Chondrocyte (in vitro differentiated cells): ENCODE data around the gene EXOC6. TPM values are rescaled to one million over a fixed set of nuclear protein-coding genes. Genes with fewer than 3 reads are reported as not detected.

ENCODE experiments used
- DNase-seq: peaks from one replicate; pipeline ENCODE4 v3.0.0; 2021; ENCODE audit warnings: mixed read lengths, low spot score
- H3K27ac Mint-ChIP-seq: one replicate; pipeline ENCODE4 v1.8.0; 2021; ENCODE audit warnings: mild to moderate bottlenecking, moderate library complexity, mixed read lengths; ENCODE audit not compliant: unreplicated experiment
- H3K27me3 Mint-ChIP-seq: 2 replicates; pipeline ENCODE4 v1.8.0; 2021; ENCODE audit warnings: low read depth, mixed read lengths
- H3K36me3 Mint-ChIP-seq: 2 replicates; pipeline ENCODE4 v1.8.0; 2021; ENCODE audit warnings: low read depth, mixed read lengths
- H3K4me1 Mint-ChIP-seq: 2 replicates; pipeline ENCODE4 v1.8.0; 2021; ENCODE audit warnings: low read depth, mild to moderate bottlenecking, mixed read lengths
- H3K4me3 Mint-ChIP-seq: one replicate; pipeline ENCODE4 v1.8.0; 2021; ENCODE audit warnings: mild to moderate bottlenecking, moderate library complexity, mixed read lengths; ENCODE audit not compliant: unreplicated experiment
- H3K9me3 Mint-ChIP-seq: 2 replicates; pipeline ENCODE4 v1.8.0; 2021; ENCODE audit warnings: low read depth, mixed read lengths
- total RNA-seq: library from RNA; stranded (reverse); gene quantifications from 3 replicates; pipeline ENCODE4 v1.2.1, GENCODE V29; 2021
- TF ChIP-seq, protein P1 (sequence below): fragments of 200-600 bp; sonication (generic); IDR thresholded peaks from 2 replicates; pipeline ENCODE4 v1.5.0; 2021; ENCODE audit warnings: antibody characterized with exemption, mild to moderate bottlenecking, moderate library complexity

EXOC6 gene
- total RNA-seq, 1 donor from 2014 or later, result 7.2 TPM

DNA sequence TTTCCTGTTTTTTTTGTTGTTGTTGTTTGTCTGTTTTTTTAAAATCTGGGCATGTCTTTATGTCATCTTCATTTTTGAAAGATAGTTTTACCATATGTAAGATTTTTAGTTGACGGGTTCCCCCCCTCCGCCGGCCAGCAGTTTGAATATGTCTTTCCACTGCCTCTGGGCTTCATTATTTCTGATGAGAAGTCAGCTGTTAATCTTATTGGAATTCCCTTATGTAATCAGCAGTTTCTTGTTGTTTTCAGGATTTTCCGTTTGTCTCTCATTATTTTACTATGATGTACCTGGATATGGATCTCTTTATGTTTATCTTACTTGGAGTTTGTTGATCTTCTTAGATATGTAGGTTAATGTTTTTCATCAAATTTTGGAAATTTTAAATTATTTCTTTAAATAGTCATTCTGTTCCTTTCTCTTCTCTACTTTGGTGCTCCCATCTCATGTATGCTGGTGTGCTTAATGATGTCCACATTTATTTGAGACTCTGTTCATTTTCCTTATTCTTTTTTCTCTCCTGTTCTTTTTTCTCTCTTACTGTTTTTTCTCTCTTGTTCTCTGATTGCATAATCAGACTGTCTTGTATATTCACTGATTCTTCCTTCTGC lies 9.7 kb downstream of the EXOC6 start:
- H3K9me3 Mint-ChIP-seq, result peaks cover 32% of the 10 kb centered on the region
- DNase-seq, result no peak
- no peak overlapping the region for H3K27ac Mint-ChIP-seq
- H3K4me3 Mint-ChIP-seq, result no peak overlapping the region
- no peaks in the 10 kb centered on the region for H3K27me3 Mint-ChIP-seq
- TF ChIP-seq, protein P1, sequence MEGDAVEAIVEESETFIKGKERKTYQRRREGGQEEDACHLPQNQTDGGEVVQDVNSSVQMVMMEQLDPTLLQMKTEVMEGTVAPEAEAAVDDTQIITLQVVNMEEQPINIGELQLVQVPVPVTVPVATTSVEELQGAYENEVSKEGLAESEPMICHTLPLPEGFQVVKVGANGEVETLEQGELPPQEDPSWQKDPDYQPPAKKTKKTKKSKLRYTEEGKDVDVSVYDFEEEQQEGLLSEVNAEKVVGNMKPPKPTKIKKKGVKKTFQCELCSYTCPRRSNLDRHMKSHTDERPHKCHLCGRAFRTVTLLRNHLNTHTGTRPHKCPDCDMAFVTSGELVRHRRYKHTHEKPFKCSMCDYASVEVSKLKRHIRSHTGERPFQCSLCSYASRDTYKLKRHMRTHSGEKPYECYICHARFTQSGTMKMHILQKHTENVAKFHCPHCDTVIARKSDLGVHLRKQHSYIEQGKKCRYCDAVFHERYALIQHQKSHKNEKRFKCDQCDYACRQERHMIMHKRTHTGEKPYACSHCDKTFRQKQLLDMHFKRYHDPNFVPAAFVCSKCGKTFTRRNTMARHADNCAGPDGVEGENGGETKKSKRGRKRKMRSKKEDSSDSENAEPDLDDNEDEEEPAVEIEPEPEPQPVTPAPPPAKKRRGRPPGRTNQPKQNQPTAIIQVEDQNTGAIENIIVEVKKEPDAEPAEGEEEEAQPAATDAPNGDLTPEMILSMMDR, result no peak
- H3K36me3 Mint-ChIP-seq, result peaks cover 15% of the 10 kb centered on the region
- H3K4me1 Mint-ChIP-seq, result no peaks in the 10 kb centered on the region

DNA sequence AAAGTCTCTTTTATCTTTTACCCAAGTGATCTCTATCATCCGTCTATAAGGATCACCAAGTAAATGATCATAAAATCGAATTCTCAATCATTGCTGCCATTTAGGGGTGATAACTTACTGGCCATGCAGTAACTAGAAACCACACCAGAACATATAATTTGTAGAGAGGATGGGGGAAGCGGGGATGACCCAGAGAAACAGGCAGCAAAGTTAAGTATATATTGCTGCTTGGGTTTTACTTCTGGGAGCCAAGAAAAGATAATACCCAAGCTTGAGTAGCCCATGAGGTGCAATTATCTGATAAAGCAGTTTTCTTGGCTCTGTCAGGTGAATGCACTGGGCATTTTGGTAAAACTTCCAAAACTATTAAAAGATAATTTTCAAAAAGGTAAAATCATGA lies 18.9 kb downstream of the EXOC6 start:
- H3K27ac Mint-ChIP-seq, result no peak overlapping the region
- no peak for DNase-seq
- no peaks in the 10 kb centered on the region for H3K36me3 Mint-ChIP-seq
- H3K9me3 Mint-ChIP-seq, result no peaks in the 10 kb centered on the region
- H3K27me3 Mint-ChIP-seq, result no peaks in the 10 kb centered on the region
- TF ChIP-seq, protein P1, result no peak
- H3K4me1 Mint-ChIP-seq, result peaks cover 3% of the 10 kb centered on the region
- H3K4me3 Mint-ChIP-seq, result no peak overlapping the region

DNA sequence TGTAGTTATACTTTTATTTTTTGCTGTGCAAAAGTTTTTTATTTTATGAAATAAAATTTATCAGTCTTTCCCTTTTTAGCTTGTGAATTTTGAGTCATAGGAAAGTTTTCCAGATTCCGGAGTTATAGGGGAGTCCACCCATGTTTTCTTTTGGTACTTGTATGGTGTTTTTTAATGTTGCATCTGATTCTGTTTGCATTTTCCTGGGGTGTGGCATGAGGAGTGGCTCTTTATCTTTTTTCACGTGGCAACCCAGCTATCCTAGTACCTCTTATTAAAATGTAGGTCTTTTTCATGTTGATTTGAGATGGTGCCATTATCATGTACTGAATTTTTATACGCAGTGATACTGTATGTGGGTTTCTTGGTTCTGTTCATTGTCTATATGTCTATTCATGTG lies 19.7 kb downstream of the EXOC6 start:
- Mint-ChIP-seq H3K27ac (no peak overlapping the region), H3K36me3 (no peaks in the 10 kb centered on the region), H3K27me3 (no peaks in the 10 kb centered on the region), H3K4me3 (no peak overlapping the region), H3K9me3 (no peaks in the 10 kb centered on the region), H3K4me1 (peaks cover 7% of the 10 kb centered on the region)
- no peak for DNase-seq
- TF ChIP-seq, protein P1, result no peak

DNA sequence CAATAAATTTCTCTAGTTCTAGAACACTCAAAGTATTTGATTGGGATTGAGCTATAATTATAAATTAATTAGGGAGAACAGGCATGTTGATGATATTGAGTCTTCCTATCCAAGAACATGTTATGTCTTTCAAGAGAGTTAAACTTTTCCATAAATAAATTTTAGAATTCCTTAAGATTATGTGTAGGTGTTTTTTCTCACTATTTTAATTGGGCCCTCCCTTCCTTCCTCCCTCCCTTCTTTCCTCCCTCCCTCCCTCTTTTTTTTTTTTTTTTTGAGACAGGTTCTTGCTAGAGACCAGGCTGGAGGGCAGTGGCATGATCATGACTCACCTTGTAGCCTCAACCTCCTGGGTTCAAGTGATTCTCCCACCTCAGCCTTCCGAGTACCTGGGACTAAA lies 20.2 kb downstream of the EXOC6 start:
- TF ChIP-seq, protein P1, result no peak
- Mint-ChIP-seq H3K27me3 (no peaks in the 10 kb centered on the region), H3K9me3 (no peaks in the 10 kb centered on the region), H3K4me1 (peaks cover 9% of the 10 kb centered on the region), H3K27ac (no peak overlapping the region), H3K4me3 (no peak overlapping the region), H3K36me3 (no peaks in the 10 kb centered on the region)
- no peak for DNase-seq

DNA sequence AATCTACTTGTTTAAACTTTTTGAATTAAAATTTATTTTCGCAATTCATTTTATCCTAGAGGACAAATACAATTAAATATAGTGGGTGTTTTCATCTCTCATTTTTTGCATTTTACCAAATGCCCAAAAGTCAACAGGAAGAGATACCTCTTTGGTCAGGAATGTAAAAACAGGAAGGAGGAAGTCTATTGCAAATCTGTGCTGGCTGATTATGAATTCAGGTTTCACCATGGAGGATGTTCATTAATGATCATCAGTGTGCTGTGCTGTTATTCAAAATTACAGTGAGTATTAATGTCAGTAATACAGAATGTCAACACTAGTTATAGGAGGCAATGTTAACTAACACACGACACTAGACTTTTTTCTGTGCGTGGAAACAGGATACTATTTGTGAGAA lies 24.7 kb downstream of the EXOC6 start:
- TF ChIP-seq, protein P1, result no peak
- H3K9me3 Mint-ChIP-seq, result no peaks in the 10 kb centered on the region
- DNase-seq, result no peak

More for the DNA sequence above, 24.7 kb downstream of the EXOC6 start:
- Mint-ChIP-seq H3K27ac (no peak overlapping the region), H3K27me3 (no peaks in the 10 kb centered on the region), H3K4me3 (no peak overlapping the region), H3K36me3 (no peaks in the 10 kb centered on the region), H3K4me1 (peaks cover 8% of the 10 kb centered on the region)
